Activated CD4-positive, alpha-beta T cell treated with anti-CD3 and anti-CD28 coated beads, Interleukin-2, amount 50 U/mL, for 4 hours (primary cell): ENCODE results near the gene SUN2.

Experiments used
- DNase-seq, 2 experiments: peaks; one replicate each; pipeline ENCODE4 v3.0.0-alpha.2; 2020

SUN2 gene

DNA sequence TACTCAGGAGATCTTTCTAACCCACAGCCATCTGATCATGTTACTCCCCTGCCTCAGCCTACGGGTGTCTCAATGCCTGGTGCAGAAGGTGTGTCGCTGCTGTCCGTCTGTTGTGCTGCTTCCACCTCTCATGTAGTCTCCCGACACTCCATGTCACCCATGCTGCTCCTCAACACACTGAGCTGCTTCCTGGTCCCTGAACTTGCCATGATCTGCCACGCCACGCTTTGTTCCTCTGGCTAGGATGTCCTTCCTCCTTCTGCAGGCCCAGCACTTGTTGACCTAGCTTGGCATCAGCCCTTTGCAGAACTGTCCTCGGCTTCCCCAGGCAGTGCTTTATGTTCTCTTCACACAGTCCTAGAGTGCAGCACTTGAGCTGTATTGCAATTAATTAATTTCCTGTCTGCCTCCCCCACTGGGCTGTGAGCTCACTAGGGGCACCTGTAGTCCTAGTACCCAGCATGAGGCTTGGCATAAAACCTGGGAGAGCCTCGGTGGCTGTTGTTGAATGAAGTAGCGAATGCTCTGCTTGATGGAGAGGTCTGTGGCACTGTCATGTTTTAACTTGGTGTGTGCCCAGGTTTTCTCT, 40.5 kb downstream of the SUN2 start:
- no peak for DNase-seq

DNA sequence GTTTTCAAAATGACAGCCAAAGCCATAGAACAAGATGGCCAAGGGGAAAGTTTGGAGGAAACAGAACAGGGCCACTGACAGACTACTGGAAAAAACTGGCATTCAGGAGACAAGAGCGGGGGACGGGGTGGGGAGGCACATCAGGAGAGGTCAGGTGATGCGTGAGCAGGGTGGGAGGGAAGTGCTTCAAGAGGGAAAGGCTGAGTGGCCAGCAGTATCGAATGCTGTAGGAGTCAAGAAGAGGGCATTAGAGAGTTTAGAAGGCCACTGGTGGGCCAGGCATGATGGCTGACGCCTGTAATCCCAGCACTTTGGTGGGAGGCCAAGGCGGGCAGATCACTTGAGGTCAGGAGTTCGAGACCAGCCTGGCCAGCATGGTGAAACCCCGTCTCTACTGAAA, 41.9 kb downstream of the SUN2 start:
- DNase-seq, result no peak

DNA sequence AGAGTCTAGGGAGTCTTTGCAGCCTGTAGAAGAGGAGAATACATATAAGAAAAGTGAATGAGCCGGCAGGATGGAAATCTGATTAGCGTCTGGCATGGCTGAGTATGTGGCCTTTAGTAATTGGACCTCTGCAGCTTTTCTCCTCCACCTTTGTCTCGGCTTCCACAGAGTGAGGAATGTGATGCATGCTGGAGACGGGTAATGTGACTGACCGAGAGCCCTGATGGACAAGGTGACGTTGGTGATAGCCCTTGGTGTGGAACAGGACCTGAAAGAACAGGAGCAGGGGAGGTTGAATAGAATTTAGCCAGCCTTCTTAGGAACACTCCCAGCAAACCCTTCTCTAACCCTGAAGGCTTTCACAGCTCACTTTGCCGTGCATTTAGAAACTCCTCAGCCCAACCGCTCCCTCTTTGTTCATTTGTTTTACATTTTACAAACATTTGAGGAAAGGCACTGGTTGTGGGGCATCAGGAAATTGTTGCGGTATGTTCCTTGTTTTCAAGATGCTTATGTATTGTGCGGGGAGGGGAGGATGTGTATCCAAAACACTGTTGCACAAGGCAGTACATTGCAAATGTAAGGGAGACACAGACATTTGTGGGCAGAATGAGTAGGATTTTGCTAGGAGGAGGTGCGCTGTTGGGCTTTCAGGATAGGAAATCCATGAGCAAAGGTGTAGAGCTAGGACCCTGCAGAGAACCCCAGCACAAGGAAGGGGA, 43.2 kb downstream of the SUN2 start:
- DNase-seq, result no peak

DNA sequence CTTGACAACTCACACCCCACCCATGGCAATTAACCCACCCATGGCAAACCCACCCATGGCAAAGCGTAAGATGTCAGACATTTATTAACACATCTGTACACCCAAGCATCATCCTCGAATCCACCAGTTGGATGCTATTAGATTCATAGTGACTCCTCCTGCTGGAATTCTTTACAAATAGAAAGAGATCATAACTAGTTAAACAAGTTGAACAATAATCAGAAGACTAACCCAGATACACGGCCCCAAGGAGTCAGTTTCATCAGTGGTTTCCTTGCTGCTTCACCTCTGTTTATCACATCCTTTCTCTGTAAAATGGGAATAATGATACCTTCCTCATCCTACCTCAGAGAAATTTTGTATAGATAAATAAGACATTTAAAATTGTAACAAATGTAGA, 44.9 kb downstream of the SUN2 start:
- no peak for DNase-seq

DNA sequence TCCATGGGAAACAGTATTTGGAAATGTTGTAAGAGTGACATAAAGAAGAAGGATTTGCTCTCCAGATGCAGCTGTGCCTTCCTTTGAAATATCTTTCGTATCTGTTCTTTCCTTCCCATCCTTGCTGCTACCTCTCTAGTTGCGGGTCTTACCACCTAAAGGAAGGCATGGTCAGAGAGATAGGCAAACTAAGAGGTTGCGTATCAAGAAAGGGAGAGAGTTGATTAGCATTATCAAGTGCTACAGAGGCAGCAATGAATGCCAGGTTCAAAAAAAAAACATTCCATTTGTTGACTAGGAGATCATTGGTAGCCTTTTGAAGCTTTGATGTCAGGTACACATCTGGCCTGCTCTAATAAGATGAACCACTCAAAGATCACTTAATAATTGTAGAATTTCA, 45.4 kb downstream of the SUN2 start:
- no peak for DNase-seq

DNA sequence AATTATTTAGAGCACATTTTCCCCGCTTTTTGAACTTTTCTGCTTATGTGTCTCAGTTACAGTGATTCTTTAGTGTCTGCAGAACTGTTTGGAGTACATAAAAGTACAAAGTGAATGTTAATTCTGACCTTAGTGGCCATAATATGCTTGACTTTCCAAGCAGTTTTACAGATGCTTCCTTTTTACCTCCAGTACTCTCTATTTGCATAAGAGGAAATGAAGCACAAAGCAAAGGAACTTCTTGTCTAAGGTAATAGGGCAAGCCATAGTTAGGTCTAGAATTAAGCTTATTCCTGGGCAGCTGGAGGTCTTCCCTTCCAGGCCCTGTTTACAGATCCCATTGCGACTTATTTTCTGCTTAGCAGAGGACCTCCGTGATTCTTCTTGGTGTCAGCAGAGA, 46.5 kb downstream of the SUN2 start:
- no peak for DNase-seq

DNA sequence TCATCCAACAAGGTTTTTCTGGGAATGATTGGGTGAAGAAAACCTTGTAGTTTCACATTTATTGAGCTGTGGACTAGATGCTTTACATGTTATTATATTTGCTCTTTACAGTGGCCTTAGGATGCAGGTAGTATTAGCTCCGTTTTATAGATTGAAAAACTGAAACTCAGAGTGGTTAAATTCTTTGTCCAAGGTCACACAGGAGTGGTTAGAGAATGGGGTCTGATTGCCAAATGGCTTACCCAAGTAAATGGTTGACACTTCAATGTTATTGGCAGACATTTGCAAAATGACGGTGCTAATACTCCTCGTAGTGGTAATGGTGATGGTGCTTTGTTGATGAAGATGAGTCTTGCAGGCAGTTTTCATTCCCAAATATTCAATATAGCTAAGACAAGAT, 47.8 kb downstream of the SUN2 start:
- no peak for DNase-seq

DNA sequence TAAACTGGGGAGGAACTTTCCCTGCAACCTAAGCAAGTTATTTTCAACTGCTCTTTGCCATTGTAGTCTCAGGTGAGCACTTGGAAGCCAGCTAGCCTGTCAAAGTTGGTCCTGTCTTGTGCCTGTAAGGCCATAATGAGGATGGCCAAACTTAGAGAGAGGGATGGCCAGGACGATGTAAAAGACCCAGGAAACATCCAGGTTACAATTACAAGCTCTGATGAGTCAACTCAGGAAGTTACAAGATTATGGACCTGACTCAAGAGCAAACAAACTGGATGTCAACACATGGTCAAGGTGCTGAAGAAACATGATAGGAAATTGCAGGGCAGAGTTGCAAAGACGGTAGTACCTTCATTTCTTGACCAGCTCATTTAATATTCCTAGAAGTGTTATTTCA, 48.5 kb downstream of the SUN2 start:
- DNase-seq, result no peak

DNA sequence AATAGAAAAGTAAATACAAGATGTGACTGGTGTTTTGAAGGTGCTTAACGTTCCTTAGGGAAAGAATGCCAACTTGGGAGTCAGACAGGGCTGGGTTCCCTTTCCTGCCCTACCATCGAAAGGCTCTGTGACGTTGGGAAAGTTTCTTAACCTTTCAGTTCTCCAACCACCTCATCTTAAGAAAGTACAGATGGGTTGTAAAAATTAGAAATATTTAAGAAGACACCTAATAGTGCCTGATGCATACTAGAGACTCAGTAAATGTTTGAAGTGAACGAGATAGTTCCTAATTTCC, 49.0 kb downstream of the SUN2 start:
- DNase-seq, result no peak

DNA sequence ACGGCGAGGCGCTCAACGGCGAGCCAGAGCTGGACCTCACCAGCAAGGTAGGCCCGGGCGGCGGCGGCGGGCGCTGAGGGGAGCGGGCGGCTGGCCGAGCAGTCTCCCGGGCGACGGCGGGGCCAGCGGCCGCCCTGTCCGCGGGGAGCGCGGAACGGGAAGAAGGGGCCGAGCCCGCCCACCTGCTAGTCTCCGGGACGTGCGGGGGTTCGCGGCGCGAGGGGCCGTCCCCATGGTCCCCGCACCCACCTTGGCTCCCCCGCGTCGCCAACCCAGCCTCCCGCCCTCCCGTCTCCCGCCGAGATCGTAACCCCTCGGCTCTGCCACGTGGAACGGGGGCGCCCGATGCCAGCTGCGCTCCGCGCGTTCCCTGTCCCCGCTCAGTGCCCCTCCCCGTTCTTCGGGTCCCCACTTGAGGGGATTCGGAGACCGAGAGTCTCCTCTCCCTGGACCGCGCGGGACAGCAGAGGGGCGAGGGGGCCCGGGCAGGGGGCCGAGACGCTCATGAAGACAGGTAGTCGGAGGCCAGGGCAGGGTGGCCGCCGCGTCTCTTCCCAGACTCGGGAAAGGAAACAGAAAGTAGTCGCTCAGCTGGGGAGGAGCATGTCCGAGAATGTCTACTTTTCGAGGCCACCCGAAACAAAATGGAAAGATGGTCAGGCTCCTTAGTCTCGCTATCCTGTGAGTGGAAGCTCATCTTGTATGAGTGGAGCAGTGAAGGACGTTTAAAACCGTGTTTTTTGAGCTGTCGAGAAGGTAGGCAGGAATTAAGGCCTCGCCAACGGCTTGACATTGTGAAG, 49.5 kb downstream of the SUN2 start:
- DNase-seq, result peak; percentile 19 to 37

DNA sequence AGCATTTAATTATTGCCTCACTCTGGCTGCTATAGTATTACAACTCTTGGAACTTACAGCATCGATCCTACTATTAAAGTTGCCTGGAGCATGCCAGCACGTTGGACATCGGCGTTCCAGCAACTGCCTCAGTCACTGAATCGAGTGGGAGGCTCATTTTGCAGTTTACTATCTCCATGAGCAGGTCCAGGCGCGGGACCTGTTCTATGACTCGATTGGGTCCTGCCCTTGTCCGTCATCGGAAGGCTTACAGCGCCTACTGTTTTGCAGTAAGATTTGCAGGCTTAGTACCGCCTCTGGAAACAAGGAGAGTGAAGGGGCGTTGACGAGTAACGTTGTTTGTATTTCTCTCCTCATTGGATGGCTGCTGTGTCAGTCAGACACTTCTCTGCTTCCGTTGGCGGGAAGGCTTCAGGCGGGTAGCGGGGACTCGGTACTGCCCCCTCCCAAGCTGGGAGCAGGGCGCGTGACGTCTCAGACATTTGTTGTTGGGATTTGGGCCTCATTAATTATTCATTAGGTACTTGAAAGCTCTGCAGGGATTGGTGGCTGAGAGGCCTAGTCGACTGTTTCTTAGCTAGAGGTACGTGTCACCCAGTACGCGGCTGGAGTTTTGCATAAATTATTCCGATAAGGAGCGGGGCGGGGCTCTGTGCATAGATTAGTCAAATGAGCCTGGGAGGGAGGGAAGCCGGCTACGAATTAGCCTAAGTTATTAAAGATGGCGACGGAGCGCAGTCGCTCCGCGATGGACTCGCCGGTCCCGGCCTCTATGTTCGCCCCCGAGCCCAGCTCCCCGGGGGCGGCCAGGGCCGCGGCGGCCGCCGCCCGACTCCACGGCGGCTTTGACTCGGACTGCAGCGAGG, 50.3 kb downstream of the SUN2 start, which contains the start of gene GTPBP1:
Gene GTPBP1 (plus strand): TSS at position 710 of the 866 bp plus-strand sequence. CDS start 12 bp downstream, at position 722.
- peak; percentile 92 to 96 for DNase-seq

DNA sequence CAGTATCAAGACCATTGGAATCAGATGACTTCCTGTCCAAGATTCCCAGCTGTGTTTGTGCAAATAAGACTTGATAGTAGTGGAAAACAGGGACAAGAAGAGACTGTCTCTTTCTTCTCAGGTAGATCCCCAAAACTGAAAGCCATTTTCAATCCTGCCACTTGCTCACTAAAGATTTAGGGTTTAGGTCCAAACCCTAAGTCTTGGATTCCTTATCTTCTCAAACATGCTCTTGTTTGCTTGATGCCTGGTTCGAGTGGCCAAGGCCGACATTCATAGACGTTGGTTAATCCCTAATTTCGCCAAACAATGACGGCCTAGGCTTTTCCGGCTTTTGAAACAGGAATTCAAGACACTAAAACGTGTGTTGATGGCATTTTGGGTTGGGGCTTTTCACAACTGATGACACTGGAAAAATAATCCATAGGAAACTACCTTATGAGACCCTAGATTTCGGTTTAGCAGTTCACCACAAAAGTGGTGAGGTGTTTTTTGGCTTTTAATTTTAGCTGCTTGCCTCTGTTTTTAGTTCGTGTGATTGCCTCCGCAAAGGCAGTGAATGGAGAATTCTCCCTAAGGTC, 51.1 kb downstream of the SUN2 start:
- no peak for DNase-seq

DNA sequence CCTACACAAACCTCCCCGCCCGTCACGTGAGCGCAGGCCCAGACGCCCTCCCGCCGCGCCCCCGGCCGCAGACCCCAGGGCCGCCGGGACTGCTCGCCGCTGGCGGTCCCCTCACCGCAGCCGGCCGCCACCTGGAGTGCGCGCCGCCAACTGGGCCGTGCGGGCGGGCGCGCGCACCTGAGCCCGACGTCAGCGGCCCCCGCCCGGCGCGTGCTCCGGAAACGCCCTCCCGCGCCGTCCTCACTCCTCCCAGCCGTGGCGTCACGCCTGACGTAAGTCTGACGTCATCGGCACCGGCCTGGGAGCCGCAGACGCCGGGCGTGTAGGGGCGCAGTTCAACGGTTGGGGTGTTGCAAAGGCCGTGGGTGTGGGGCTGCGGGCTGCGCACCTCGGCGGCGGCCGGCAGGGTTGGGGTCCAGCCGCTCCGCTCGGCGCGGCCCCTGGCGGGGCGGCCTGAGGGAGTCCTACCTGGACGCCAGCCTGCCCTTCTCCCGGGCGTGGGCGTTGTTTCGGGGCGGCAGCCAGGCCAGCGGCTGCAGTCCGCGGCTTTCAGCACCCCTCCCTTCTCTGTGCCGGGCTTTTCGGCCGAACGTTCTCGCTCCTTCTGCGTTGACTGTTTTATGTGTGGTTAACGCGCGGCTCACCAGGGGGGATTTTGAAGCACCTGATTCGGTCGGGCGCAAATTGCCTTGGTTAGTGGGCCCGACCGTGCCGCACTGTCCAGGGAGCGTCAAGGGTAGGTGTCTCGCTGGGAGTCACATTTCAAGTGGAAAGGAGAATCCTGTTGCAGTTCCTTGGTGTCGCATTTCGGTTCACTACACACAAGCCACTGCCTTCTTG, 54.8 kb downstream of the SUN2 start, which contains the start of gene JOSD1:
Gene JOSD1 (minus strand): TSS at position 155 of the 840 bp plus-strand sequence. CDS start 956 bp downstream, outside the sequence.
- DNase-seq, result peak; percentile 97

DNA sequence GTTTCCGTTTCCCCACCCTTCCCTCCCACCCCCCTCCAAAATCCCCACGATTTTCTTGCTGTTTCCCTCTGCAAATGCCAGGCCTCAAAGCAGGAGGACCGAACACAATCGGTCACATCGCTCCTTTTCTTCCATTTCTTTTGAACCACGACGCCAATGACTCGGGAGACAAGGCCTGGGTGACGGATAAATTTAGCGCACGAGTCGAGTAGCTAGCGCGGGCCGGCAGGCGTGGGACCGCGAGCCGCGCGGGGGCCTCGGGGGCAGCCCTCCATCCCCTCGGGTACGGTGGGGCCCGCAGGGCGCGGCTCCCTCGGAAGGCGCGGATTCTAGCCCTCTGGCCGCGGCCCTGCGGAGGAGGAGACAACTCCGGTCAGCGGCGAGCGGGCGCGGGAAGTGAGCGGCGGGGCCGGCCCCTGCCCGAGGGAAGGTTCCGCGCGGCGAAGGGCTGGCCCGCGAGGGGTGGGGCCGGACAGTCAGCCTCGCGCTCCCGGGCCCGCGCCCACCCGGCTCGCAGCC, 55.5 kb downstream of the SUN2 start:
- DNase-seq, result peak in 1 of 2 experiments; percentile 16

DNA sequence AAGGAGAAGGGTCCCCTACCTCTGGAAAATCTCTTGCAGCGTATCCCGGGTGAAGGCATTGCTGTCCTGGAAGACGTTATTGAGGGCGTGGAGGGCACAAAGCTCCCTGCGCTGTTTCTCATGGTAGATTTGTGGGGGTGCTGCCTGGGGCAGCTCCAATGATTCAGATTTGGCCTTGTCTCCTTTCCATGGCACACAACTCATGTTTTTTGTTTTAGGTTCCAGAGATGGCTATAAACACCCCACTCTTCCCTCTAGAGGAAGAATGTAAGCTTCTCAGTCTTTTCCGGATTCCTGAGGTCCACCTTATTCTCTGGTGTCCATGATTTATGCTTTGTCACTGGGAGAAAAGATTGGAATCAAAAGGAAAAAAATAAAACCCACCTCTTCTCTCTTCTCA, 56.0 kb downstream of the SUN2 start:
- DNase-seq, result no peak

DNA sequence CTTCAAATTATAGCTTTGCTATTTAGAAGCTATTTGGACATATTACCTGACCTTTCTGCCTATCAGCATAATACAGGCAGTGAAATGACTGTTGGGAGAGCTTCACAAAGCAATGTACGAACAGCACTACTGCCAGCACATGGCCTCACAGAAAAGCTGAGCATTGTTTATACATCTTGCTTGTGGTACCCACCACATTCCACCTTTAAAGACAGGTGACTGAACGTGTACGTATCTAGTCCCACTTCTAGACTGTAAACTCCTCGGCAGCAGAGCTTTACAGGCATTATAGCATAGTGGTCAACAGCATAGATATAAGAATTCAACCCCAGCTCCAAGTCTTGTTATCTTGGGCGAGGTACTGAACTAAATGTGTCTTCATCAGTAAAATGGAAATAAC, 56.7 kb downstream of the SUN2 start:
- DNase-seq, result no peak

DNA sequence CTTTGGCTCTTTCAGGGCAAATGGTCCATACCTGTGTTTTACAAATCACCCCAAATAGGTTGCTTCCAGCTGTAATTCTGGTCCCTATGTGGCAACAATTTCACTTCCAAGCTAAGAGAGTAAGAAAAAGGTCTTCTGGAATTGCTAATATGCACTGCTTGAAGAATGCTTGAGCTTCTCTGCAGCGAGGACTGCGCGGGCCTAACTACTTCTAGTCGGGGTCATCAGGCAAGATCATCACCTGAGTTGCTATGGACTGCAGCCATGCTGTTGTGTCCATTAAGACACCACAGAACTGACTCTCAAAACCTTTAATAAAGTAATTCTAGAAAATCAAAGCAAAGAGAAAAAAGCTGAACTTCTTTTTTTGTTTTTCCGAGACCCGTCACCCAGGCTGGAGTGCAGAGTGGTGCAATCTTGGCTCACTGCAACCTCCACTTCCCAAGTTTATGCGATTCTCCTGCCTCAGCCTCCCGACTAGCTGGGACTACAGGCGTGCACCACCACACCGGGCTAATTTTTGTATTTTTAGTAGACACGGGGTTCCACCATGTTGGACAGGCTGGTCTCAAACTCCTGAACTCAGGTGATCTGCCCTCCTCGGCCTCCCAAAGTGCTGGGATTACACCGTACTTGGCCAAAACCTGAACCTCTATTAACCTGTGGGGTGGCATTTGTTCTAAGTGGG, 57.2 kb downstream of the SUN2 start:
- no peak for DNase-seq

DNA sequence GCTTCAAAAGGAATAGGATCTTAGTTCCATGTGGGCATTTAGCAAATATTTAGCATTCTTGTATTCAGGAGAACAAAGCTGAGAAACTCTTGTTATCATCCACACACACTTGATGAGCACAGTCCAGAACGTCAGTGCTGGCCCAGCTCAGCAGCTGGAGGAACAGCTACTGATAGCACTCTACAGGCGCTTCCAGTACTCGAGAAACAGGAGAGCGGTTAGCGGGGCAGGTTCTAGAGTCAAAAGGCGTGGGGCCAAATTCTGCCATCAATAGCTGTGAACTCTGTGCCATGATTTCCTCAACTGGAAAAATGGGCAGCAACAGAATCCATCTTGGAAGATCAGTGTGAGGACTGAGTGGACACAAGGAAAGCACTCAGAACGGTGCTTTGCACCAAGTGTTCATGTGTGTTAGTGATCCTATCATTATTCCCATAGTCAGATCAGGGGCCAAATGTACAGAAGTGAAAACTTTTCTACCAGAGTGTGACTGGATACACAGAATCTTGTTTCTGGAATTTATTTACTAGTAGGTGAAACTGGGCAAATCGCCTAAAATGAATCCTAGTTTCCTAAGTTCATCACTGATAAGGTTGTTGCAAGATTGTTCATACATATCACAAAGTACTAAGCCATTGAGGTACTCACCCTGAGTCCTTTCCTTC, 58.2 kb downstream of the SUN2 start:
- DNase-seq, result no peak

DNA sequence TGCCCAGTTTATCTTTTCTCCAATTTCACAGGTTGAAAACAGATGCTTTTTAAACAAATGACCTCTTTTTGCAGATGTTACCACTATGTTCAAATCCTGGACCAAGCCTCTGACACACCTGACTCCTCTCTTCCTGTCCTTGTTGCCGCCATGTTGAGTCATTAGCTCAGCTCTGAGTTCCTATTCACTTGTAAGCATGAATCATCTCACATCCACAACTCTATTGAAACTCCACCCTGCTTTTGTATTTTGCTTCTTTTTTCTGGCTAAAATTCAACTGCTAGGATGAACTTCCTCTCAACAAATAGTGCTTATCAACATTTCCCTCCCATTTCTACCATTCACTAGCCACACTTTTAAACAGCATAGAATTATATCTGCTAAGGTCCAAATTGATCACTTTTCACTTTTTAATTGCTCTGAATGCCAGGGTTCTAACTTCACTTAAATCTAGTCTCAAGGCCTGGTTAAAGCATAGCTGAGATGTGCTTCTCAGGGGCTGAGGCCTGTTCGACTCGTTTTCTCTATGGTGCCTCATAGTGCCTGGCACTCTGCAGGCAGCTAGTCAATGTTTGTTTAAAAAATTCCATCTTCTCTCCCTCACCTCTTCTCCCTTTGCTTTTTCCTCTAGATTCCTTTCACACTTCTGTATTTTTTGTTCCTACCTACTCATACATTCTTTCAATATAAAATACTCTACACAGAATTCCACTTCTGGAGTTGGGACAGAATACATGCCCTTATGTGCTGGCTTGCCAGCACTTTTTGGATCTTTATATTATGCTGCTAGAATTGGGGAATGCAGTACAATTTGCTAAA, 59.0 kb downstream of the SUN2 start:
- peak; percentile 31 to 45 for DNase-seq
